GM20431 (cell line): Measurements from ENCODE around the gene RFT1.
"Not testable (repeated sequence)": the region's sequence is repeated elsewhere in the genome, so short reads cannot be mapped to it uniquely, and the experiment has no call there.

Experiments
- in situ Hi-C: fragments of 300-500 bp; cut with MseI, MboI; formaldehyde crosslinking; loops from one replicate; pipeline ENCODE4 v1.15.0; 2020; ENCODE audit warnings: low sequenced_read_pairs; ENCODE audit not compliant: unreplicated experiment

Gene RFT1

DNA sequence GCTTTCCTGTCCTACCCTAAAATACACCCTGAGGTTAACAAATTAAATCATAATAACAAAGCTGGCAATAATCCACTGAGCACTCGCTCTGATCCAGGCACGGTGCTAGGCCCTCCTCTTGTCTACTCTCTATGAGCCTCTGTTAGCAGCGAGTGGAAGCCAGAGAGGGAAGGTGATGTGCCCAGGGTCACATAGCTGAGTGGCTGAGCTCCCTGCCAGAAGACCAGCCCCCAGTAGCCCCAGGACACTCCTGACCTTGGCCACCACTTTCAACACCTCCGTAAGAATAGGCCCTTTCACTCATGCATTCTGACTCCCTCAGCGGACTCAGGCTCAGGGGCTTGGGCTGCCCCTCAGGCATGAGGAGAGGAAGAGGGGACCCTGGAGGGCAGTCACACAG lies 21.2 kb upstream of the RFT1 start:
- in situ Hi-C loops, result no loop called here

DNA sequence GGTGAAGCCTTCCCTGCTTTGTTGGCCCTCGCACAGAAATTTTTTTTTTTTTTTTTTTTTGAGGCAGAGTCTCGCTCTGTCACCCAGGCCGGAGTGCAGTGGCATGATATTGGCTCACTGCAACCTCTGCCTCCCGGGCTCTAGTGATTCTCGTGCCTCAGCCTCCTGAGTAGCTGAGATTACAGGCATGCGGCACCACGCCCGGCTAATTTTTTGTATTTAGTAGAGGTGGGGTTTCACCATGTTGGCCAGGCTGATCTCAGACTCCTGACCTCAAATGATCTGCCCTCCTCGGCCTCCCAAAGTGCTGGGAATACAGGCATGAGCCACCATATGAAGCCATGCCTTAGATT lies 20.8 kb upstream of the RFT1 start:
- in situ Hi-C loops, result not testable (repeated sequence)

DNA sequence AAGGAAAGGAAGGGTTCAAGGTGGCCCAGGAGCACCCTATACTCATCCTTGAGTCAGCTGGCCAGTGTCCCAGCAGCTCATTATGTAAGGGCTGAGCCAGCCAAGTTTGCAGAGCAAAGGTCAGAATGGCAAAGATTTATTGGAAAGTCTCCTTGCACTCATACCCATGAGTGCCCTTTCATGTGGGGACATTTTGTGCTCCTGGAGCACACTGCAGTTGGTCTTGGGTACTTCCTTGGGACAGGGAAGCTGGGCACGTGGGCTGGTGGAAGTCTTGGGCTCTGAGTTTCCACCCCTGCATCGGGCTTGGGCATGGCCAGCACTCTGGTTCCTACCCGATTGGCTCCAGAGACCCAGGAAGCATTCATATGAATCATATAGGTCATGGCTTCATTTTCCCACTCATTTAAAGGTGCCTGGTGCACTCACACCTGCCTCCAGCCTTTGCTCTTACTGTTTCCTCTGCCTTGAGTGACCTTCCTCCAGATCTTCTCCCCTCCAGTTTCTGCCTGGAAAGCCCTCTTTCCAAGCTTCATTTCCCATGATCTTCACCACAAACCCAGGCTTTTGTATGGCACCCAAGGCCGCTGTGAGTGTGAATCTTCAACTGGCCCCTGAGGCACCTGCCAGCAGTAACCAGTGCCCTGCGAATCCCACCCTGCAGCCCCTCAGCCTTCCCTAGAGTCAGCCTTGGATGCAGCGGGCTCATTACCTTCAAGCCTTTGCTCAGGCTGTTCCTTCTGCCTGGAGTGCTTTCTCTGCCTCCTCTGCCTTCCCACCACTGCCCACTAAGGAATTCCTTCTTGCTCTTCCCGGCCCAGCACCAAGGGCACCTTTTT lies 20.2 kb upstream of the RFT1 start:
- in situ Hi-C loops, result no loop called here

GRCh38 chr3:53149699-53150098 lies 19.5 kb upstream of the RFT1 start:
- in situ Hi-C loops, result no loop called here

- in situ Hi-C loops, result no loop called here
Observed at GRCh38 chr3:53149006-53149690, 18.9 kb upstream of the RFT1 start.

- in situ Hi-C loops, result no loop called here
Observed at GRCh38 chr3:53147903-53148400, 17.7 kb upstream of the RFT1 start.

- in situ Hi-C loops, result no loop called here
Observed at GRCh38 chr3:53147151-53147902, 17.1 kb upstream of the RFT1 start.

DNA sequence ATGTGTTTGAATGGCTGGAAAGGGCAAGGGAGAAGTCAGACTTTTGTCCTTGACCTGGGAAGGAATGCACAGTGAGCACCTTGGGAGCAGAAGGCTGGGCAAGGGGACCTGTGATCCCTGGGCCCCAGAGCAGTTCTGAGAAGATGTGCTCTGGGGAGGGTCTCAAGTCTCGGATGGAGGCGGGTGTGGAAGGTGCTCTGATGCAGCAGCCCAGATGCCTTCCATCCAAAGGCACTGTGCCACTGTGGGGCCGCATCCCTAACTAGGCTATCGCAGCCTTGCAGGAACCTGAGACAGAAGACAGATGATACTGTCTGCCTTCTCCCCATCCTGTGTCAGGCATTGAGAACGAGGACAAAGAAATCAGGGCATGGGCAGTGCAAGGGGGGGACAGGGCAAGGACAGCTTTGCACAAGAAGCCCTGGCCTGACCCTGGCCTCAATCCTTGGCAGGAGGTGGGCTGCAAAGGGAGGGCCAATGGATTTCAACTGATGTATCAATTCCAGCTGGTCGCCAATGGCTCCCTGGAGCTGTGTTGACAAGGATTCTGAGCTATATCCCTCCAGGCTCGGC lies 16.2 kb upstream of the RFT1 start:
- in situ Hi-C loops, result no loop called here

- in situ Hi-C loops, result no loop called here
Observed at GRCh38 chr3:53145713-53146080, 15.5 kb upstream of the RFT1 start.

GRCh38 chr3:53144862-53145712 lies 14.9 kb upstream of the RFT1 start:
- in situ Hi-C loops, result no loop called here

DNA sequence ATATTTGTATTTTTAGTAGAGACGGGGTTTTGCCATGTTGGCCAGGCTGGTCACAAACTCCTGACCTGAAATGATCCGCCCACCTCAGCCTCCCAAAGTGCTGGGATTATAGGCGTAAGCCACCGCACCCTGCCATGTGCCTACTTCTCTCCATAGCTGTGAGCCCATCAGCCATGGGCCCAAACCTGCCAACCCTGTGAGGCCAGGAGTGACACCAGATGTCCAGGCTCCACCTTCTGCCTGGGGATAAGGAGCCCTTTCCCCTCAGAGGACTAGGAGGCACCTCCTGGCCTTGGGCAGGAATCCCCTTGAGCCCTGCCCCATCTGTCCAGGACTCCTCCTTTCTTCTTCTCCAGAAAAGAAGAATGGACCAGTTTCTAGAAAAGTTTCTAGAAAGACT lies 14.2 kb upstream of the RFT1 start:
- in situ Hi-C loops, result no loop called here

DNA sequence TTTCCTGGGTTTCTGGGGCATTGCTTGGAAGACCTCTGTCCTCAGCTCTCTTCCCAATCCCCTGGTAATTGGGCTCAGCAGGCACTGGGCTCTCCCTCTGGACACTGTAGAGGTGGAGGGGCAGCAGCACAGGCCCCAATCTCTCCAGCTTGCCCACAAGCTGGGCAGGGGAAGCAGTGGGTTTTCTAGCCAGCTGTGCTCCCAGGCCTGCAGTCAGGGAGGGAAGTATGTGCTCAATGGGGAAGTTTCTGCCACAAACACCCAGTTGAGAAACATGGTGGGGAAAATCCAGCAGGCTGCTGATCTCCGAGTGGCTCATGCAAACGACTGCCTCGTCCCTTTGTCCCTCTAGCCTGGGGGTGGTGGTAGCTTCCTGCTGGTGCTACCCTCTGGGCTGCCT lies 12.8 kb upstream of the RFT1 start:
- in situ Hi-C loops, result no loop called here

- in situ Hi-C loops, result no loop called here
Observed at GRCh38 chr3:53140847-53141845, 10.9 kb upstream of the RFT1 start.

DNA sequence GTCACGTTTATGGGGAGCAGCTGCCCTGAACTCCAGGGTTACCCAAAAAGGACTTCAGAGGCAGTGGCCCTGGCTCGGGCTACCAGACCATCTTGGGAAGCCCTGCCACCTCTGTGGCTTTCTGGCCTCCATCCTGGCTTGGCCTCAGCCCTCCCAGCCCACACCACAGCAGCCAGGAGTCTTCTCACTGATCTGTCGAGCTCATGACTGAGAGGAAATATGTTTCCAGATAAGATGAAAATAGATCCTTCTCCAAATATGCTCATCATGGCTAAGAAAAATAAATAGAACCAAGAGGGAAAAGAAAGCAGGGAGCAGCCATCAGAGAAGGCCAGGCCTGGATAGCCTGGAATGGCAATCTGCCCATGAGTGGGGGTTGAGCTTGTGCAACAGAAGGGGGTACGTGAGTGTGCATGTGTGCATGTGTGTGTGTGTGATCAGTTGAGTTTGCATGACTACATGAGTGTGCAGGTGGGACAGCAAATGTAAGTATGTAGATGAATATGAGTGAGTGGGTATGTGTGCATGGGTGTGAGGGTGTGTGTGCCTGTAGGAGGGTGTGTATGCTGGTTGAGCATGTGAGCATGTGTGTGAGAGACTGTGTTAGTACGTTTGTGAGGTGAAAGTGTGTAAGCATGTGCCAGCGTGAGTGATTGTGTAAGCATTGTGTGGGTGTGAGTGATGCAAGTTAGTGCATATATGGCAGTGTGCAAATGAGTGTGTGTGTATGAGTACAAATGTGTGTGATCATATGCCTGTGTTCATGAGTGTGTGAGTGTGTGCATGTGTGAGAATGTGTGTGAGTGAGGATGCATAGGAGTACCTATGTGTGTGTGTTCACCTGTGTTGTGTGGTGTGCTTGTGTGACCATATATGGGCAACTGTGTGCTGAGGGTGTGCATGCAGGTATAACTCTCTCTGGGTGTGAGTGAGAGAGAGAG lies 9.9 kb upstream of the RFT1 start:
- in situ Hi-C loops, result loop anchor here (10.0 kb wide), 1 partner anchor 55 kb away; no protein-coding TSS in a partner anchor

DNA sequence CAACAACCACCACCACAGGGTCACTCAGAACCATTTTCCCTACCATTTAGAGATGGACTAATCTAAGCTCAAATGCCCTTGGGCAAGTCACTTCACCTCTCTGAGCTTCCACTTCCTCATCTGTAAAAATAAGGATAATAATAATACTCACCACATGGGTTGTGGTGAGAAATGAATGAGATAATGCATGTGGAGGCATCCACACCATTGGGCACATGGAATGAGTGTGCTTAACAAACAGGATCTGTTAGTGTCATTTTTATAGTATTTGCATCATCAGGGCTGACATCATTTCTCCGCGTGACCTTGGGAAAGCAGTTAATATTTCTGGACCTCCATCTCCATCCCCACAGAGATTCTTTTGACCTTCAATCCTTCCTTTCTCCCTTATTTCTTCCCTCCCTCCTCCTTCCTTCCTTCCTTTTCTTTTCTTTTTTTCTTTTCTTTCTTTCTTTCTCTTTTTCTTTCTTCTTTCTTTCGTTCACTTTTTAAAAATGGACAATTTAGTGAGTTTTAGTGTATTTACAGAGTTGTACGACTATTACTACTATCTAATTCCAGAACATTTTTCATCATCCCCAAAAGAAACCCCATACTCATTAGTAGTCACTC lies 7.7 kb upstream of the RFT1 start:
- in situ Hi-C loops, result loop anchor here (10.0 kb wide), 1 partner anchor 57 kb away; no protein-coding TSS in a partner anchor

- in situ Hi-C loops, result loop anchor here (10.0 kb wide), 1 partner anchor 58 kb away; no protein-coding TSS in a partner anchor
Observed at GRCh38 chr3:53137221-53137620, 7.0 kb upstream of the RFT1 start.
